Stimulated activated CD4-positive, alpha-beta T cell treated with anti-CD3 and anti-CD28 coated beads, Interleukin-1b, Interleukin-23, amount 100 ng/mL, for 1 hour (primary cell): ENCODE measurements around the gene NRIP2.

Experiments used
- DNase-seq, 2 donors: peaks; one replicate each; pipeline ENCODE4 v3.0.0-alpha.2; 2020; ENCODE audit warnings: low read depth in 2 of 2

Gene NRIP2

GRCh38 chr12:2775431-2775830, 59.4 kb downstream of the NRIP2 start:
- no peak for DNase-seq
